Medulla oblongata (tissue), 1 donor: ENCODE measurements around the gene MXRA8.
A peak's percentile ranks its signal among the peaks of the same experiment; 100 is the strongest.
"Not testable (repeated sequence)": the region's sequence is repeated elsewhere in the genome, so short reads cannot be mapped to it uniquely, and the experiment has no call there.

Experiments used
- DNase-seq: peaks from one replicate; pipeline ENCODE4 v3.0.0-alpha.2; 2015; ENCODE audit errors: extremely low spot score

MXRA8 gene

DNA sequence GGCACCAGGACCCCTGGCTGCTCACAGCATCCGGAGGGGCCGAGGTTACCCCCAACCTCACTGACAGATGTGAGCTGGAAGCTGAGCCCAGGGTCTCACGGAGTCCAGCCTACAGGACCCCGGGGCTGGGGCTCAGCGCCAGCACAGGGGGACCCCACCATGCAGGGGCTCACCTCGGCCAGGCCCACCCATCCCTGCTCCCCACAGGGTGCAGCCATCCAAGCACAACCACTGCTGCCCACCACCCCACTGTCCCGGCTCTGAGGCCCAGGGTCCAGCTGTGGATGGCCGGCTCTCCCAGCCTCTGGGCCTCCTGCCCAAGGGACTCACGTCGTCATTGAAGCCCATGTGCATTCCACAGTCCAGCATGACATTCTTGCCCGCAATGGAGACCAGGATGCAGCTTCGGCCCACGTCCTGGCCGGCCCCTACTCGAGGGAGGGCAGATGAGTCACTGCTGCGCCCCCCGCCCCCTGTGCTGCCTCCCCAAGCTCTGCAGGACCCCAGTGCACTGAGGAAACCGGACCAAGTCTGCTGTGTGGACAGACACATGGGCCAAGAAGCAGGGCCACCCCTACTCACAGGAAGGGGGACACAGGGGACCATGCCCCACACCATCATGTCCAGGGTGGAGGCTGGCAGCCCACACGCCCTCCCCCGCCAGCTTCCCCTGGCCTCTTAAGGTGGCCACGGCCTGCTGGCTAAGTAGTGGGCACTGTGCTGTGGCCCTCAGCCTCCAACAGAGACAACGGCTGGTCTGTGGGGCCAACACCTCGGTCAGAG lies 37.5 kb downstream of the MXRA8 start:
- no peak for DNase-seq

GRCh38 chr1:1319646-1319941 lies 38.8 kb downstream of the MXRA8 start:
- no peak for DNase-seq

DNA sequence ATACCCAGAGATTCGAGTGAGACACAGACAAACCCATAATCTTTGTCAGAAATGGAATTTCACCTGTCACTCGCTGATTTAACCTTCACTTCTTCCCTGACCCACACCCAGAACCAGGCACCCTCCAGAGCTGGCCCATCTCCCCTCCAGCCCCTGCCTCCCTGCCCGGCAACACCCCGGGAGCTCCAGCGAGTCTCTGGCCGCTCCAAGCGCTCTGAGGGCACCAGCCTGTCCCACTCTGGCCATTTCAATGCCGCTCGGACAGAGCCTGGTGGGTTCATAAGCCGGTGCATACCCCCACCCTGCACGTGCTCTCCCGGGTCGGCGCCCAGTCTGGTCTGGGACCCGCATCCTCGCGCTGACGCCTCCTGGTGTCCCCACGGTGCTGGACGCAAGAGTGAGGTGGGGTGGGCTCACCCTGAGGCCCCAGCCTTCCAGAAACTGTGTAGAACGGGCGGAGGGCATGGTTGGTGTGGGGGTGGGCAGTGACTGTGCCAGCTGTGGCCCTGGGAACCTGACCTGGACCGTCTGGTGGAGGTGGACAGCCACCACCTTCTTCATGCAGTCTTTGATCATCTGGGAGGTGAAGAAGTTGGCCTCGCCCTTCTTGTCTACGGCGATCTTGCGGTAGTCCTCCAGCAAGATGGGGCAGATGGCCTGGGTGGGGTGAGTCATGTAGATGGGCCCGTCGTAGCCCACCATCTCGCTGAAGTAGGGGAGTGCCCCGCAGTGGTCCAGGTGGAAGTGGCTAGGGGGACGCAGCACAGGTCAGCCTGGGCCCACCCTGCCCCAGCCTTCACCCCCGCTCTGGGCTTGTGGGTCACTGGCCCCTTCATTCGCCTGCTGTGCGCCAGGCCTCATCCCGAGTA lies 39.3 kb downstream of the MXRA8 start:
- DNase-seq: no peak

- DNase-seq: peak; percentile 43
Observed at GRCh38 chr1:1318131-1318652, 40.2 kb downstream of the MXRA8 start.

- DNase-seq: no peak
Observed at GRCh38 chr1:1317420-1317819, 40.9 kb downstream of the MXRA8 start.

GRCh38 chr1:1316199-1316598 lies 42.2 kb downstream of the MXRA8 start:
- not testable (repeated sequence) for DNase-seq

DNA sequence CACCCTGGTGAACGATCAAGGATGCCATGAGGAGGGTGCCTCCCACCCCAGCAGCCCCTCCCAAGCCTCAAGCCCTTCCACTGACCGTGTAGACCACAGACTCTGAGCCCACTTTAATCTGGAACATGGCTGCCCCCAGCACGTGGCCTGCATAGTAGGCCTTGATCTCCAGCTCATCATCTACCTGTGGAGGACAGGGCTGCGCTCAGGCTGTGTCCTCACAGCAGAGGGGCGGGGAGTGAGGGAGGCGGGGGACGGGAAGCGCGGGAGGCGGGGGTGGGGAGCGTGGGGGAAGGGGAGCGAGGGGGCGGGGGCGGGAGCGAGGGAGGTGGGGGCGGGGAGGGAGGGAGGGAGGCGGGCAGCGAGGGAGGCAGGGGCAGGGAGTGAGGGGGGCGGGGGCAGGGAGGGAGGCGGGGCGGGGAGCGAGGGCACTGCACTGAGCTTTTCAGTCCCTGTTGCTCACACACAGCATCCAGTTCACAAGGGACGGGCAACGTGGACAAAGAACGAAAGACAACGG lies 42.9 kb downstream of the MXRA8 start:
- no peak for DNase-seq

GRCh38 chr1:1314678-1315335 lies 43.5 kb downstream of the MXRA8 start:
- DNase-seq: no peak

- no peak for DNase-seq
Observed at GRCh38 chr1:1314237-1314586, 44.1 kb downstream of the MXRA8 start.

- no peak for DNase-seq
Observed at GRCh38 chr1:1313500-1314236, 44.7 kb downstream of the MXRA8 start.

- no peak for DNase-seq
Observed at GRCh38 chr1:1312450-1313314, 45.7 kb downstream of the MXRA8 start.

GRCh38 chr1:1311107-1312104 lies 46.9 kb downstream of the MXRA8 start:
- DNase-seq: no peak

GRCh38 chr1:1310476-1311053 lies 47.8 kb downstream of the MXRA8 start:
- no peak for DNase-seq

DNA sequence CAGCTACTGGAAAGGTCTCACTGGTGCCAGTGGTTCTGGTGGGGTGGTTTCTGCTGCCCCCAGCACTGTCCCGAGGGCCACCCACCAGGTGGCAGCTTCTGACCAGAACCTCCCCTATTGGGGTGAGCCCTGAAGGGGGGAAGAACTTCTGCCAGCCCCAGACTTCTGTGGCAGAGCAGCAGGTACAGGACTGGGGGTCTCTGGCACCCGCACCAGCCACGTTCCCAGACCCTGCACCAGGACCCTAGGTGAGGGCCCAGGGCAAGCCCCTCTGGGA lies 48.3 kb downstream of the MXRA8 start:
- no peak for DNase-seq

- peak; percentile 21 for DNase-seq
Observed at GRCh38 chr1:1309251-1310108, 48.9 kb downstream of the MXRA8 start.

- no peak for DNase-seq
Observed at GRCh38 chr1:1308756-1309250, 49.6 kb downstream of the MXRA8 start.

DNA sequence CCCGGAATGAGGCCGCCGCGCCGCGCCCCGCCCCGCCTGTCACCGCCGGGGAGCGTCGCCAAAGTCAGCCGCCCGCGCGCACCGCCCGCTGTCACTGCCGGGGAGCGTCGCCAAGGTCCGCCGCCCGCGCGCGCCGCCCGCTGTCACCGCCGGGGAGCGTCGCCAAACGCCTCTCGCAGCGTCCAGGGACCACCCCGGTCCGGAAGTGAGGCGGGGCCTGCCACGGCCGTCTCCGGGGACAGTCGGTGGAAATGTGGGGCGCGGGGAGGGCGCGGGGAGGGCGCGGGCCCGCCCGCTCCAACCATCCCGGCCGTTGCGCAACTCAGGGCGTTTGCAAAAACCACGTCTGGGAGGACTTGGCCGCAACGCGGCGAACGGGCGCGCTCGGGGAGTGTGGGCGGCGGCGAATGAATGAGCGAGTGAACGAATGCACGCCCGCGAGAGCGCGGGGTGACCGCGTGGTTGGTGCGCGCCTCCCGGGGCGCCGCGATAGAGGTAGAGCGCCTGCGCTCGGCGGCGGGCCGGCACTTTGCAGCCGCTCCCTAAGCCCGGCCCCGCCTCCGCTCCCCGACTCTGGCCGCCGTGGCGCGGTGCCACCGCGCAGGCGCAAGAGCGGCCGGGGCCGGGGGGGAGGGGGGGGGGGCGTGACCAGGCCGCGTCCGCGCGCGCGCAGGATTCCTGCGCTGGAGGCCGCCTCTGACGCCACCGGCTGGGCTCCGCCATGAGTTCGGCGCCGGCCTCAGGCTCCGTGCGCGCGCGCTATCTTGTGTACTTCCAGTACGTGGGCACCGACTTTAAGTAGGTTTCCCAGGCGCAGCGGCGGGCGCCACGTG lies 50.2 kb downstream of the MXRA8 start, which contains the start of the genes ACAP3 and PUSL1:
ACAP3 (minus strand) TSS at position 8 of the 833 bp plus-strand sequence. CDS start 115 bp downstream, outside the sequence.
PUSL1 (plus strand) TSS at position 675 of the 833 bp plus-strand sequence; CDS start at position 722, 47 bp downstream.
- peak; percentile 92 for DNase-seq
